HG03432 (cell line): ENCODE results near the gene ALPL.
"Not testable (repeated sequence)": the region's sequence is repeated elsewhere in the genome, so short reads cannot be mapped to it uniquely, and the experiment has no call there.

Source experiments
- ATAC-seq: cut with Tn5 transposase; IDR thresholded peaks from one replicate; pipeline ENCODE4 v1.9.1; 2021; ENCODE audit warnings: mild to moderate bottlenecking, moderate library complexity; ENCODE audit not compliant: unreplicated experiment

The ALPL gene

GRCh38 chr1:21507511-21508270 is 1.5 kb upstream of the ALPL start:
- ATAC-seq, result no peak

GRCh38 chr1:21508580-21509350 is 458 bp upstream of the ALPL start:
- ATAC-seq, result no peak

DNA sequence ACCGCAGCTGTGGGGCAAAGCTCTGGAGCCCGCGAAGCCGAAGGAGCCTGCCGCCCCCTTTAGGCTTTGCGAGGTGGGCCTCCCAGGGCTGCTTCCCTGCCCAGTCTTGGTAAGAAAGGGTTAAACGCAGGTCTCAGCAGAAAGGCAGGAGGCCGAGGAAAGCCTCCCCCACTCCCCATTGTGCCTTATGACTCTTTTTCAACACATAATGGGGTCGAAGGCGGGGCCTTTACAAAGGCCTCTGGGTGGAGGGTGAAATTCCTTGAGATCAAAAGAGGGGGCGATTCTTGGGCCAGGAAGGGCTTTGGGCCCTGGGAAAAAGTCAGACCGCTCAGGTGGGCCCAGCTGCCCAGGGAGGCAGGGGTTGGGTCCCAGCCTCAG is 880 bp downstream of the ALPL start:
- no peak for ATAC-seq

- ATAC-seq, result no peak
Observed at GRCh38 chr1:21510885-21511578, 1.8 kb downstream of the ALPL start.

- ATAC-seq, result no peak
Observed at GRCh38 chr1:21511579-21512522, 2.6 kb downstream of the ALPL start.

DNA sequence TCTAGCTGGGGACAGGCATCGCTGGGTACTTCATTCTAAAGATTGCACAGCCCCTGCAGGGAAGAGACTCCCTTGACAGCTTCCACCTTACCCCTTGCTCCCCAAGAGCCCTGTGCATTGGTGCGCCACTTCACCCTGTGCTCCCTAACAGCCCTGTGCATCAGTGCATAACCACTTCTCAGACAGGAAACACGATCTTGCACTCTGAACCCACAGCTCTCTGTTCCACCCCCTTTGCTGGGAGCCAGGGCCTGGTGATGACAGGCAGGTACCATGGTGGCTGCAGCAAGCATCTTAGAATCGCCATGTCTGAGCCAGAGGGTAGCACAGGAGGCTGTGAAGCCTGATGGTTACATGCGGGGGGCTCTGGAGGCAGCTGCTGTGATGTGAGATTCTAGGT is 5.0 kb downstream of the ALPL start:
- ATAC-seq, result peak; percentile 68

DNA sequence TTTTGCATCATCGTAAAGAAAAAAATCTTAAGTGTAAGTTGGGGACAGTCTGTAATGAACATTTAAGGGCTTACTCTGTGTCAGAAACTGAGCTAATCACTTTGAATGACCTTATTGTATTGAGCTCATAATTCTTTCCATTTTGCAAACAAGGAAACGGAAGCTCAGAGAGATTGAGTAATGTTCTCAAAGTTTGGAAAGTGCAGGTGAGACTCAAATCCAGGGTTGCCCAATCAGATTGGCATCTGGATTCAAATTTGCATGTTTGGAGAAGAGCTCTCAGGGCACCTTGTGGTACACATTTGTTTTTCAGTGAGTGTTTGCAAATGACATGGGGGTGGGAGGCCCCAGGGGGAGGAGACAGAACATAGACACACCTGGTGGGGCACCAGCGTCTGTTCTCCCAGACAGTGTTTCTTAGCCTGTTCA is 8.0 kb downstream of the ALPL start:
- no peak for ATAC-seq

DNA sequence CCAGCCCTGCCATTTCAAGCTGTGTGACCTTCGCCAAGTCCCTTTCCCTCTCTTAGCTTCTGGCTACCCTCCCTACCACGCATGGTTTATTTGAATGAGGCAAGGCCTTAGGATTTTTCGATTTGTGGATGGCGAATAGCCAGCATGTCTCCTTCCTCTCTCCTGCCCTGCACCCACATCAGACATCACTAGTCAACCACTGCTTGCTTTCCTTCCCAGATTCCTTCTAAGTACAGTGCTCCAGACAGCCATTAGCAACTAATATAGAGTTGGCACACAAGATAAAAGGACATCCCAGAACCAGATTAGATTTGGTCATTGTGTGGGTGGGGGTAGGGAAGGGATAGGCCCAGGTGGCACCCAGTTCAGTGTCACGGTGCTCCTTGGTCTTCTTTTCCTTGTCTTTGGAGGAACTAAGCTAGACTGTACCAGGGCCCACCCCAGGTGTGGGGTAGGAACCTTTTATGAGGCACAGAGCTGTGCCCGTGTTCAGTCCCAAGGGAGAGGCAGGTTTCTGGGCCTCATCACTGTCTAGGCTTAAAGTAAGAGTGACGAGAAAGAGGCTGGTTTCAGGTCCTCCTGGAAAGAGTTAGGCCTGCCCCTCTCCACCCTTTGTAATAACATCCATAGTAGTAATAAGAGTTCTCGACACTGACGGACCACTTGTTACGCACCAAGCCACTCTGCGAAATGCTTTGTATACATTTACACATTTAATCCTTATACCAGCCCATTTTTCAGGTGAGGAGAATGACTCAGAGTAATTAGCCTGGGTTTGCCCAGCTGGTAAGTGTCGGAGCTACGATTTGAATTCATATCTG is 8.6 kb downstream of the ALPL start:
- ATAC-seq, result no peak

DNA sequence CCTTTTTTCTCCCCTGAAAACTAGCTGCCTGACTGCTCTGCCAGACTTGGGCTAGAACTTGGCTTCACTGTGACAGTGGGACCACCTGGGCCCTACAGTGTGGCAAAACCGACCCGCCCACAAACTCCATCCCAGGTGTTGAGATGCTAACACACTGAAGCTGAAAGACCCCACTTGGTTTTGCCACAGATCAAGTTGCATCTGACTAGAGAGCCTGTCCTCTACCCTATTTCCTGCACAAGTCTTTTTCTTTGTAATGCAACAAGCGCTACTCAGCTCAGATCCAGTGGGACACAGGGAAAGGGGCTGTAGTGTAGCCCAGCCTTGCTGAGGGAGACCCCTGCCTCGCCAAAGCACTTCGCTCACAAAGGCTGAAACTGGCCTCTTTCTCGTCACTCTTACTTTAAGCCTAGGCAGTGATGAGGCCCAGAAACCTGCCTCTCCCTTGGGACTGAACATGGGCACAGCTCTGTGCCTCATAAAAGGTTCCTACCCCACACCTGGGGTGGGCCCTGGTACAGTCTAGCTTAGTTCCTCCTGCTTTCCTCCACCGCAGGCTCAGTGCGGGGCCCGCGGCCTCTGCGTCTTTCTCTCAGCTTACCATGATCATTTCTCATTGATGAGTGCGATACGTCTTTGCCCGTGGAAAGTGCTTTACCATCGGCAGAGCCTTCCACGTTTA is 9.7 kb downstream of the ALPL start:
- ATAC-seq, result no peak

DNA sequence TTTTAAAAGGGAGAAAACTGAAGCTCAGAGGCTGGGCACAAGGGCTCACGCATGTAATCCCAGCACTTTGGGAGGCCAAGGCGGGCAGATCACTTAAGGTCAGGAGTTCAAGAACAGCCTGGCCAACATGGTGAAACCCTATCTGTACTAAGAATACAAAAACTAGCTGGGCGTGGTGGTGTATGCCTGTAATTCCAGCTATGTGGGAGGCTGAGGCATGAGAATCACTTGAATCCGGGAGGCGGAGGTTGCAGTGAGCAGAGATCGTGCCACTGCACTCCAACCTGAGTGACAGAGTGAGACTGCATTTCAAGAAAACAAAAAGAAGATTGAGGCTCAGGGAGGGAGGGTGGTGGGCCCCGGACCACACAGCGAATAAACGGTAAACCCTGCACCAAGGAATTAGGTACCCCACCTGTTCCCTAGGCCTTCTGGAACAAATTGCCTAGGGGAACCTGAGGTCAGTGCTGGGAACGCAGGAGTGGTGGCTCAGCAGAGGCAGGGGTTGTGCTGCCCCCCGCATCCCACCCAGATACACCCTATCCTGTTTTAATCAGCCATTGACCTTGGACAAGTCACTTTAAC is 10.4 kb downstream of the ALPL start:
- not testable (repeated sequence) for ATAC-seq

DNA sequence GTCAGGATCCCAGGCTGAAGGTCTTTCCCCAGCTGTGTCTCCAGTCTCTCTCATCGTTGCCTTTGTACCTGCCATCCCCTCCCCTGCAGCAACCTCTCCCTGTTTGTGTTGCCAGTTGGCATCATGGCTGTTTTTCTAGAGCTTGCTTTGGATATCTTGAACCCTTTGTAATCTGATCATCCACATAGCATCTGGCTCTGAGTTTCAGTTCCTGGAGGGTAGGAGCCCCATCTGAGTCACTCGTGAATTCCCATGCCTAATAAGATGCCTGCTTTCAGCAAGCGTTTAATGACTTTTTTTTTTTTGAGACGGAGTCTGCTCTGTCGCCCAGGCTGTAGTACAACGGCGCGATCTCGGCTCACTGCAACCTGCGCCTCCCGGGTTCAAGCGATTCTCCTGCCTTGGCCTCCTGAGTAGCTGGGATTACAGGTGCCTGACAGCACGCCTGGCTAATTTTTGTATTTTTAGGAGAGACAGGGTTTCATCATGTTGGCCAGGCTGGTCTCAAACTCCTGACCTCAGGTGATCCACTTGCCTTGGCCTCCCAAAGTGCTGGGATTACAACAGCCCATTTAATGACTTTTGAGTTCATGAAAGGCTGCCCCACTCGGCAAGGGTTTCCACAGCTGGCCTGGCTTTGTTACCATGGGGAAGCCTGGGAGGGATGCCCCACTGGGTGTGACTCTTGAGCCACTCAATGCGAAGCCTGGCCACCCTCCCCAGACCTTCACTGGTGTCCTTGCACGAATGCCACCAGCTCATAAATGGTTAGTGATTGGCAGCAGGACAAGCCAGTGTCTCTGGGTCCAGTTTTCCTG is 11.9 kb downstream of the ALPL start:
- no peak for ATAC-seq

- ATAC-seq, result no peak
Observed at GRCh38 chr1:21521717-21522060, 12.5 kb downstream of the ALPL start.

DNA sequence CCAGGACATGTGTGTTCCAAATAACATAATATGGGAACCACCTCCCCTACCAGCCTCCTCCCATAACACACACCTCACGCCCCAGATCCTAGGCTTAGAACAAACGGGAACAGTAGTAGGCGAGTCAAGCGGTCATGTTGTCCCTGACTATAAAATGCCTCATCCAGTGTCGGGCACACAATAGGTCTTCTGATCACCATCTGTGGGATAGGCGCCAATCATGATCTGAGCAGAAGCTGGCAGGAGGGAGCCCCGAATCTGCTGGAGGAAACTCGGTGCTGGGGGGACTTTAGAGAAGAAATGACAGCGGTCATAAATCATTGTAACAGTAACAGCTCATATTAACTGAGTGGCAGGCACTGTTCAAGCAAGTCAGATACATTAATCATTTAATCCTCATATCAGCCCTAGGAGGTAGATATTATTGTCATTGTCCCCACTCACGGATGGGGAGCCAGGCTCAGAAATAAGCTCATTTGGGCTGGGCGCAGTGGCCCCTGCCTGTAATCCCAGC is 13.4 kb downstream of the ALPL start:
- ATAC-seq, result no peak

DNA sequence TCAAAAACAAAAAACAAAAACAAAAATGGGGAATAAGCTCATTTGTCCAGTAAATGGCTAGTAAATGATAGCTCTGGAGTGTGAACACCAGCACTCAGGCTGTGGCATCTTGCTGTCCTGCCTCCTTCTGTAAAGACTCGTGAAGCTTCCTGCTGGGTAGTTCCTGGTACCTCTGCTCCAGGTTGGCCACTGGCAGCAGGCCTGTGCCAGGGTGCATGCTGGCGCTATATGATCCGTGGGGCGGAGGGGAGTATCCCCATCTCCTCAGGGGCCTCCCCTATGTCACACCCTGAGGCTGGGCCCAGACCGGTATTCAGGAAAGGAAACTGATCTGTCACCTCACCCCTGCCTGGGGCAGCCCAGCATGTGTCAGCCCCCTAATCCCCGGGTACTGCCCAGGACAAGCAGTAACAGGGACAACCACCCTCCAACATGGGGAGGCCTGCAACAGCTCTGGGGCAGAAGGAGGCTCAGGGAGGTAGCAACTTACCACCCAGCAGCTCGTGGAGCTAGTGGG is 14.1 kb downstream of the ALPL start:
- ATAC-seq, result no peak

- no peak for ATAC-seq
Observed at GRCh38 chr1:21524220-21524619, 15.0 kb downstream of the ALPL start.

DNA sequence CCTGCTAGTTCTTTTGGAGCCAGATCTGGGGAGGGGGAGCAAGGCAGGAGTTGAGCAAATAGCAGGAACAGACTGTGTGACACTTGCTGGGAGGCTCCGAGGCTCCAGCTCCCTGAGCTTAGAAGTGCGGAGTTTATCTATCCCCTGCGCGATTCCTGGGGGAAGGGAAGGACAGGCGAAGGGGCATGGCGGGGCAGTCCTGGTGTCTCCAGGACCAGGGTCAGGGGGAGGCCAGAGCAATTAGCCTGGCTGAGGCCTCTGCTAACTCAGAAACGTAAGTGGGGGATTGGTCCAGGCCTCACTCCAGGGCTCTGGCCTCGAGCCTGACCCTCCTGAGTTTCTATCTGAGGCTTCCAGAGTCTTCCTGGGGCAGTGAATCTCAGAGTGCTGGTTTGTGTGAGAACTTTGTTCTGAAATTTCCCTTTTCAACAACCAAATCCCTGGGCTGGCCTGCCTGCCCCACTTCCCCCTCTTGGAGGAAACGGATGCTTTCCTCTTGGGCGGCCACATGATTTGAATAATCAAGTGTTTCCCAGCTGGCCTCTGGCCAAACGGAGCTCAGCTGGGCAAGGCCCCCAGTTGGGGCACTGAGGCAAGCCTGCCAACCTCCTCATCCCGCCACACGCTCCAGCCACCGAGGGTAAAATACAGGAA is 15.6 kb downstream of the ALPL start:
- ATAC-seq, result no peak

DNA sequence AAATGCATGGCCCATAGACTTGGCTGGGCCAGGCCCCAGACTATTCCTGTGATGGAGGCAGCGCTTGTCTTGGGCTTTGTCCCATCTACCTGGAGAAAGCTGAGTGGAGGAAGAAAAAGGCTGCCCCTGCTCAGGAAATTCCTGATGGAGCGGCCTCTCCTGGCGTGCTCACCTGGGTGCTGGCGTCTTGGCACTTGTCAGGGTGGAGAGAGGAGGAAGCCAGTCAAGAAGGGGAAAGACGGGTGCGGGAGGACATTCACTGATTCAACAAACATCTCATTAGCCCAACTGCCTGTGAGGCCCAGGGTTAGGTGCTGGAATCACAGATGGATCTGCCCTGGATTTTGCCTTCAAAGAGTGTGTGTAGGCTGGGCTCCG is 16.1 kb downstream of the ALPL start:
- ATAC-seq, result no peak
